GM11168 (cell line): ENCODE data around the gene TRAIP.

Experiments used
- in situ Hi-C: fragments of 300-500 bp; cut with MboI; formaldehyde crosslinking; loops from one replicate; pipeline ENCODE4 v1.12.0; 2022; ENCODE audit warnings: low sequenced_read_pairs; ENCODE audit not compliant: unreplicated experiment

TRAIP gene

GRCh38 chr3:49876567-49876966 lies 20.2 kb upstream of the TRAIP start:
- in situ Hi-C loops = no loop called here

DNA sequence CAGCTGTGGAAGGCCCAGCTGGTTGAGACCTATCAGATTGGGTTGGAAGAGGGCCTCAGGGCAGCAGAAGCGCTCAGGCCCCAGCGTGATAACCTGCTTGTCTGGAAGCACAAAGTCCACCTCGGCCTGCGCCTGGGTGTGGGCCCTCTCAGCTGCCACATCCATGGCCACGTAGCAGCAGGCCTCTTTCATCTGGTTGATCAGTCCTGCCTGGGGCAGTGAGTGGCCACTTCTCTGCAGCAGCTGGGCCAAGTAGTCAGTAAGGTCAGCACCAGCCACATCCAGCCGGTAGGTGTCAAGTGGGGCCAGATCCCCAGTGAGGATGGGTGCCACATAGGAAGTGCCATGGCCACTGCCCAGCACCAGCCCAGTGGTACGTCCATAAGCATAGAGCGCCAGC lies 17.3 kb upstream of the TRAIP start:
- in situ Hi-C loops = no loop called here

- in situ Hi-C loops = no loop called here
Measured at GRCh38 chr3:49872801-49873281, 16.5 kb upstream of the TRAIP start.

GRCh38 chr3:49871531-49872153 lies 15.3 kb upstream of the TRAIP start:
- in situ Hi-C loops = no loop called here

DNA sequence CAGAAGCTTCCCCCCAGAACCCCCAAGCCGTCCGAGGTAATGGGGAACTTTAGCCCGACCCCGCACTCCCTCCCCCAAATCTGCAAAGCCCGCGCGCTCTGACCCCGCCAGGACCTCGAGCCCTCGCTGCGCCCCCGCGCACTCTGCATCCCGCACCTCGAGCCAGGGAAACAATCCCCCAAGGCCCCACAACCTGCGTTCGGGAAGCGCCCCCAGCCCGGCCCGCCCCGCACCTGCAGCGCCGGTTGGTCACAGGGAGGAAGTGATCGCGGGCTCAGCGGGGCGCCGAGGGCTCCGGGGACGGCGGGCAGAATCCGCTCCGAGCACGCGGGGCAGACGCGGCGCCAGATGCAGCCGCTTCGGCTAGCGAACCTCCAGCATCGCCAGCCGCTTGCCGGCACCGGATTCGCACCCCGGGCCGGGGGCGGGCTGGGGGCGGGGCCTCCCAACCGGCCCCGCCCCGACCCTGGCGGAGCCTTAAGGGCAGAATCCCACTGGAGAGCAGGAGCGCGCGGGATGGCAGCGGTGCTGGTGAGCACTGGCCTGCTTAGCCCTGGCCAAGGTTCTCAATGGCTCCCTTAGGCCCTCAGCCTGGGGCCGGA lies 13.3 kb upstream of the TRAIP start, which contains the start of gene CAMKV:
TSS of gene CAMKV (minus strand) at position 382 of the 602 bp plus-strand sequence. CDS start 7,518 bp downstream, outside the sequence.
- in situ Hi-C loops = no loop called here

DNA sequence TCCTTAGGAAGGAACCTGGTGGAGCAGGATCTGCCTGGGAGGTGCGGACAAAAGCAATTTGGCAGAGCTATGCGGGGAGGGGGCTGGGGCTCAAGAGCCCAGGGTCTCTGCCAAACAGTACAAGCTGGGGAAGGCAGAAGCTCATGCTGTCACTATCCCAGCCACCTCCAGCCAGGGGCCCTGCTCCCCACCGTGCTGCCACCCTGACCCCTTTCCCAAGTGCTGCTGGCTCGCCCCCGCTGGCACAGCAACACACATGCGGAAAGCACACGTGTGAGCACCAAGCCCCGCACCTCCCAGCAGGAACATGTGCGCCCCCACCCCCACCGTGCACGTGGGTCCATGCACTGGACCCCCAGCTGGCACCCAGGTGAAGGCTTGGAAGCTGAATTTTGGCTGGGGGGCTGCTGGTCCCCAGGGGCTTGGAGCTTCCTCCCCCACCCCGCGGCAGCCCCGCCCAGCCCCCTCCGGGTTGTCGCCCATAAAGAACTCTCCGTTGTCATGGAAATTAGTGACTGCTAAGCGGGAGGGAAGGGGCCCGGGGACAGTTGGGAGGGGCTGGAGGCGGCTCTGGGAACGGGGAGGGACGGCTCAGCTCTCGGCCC lies 12.6 kb upstream of the TRAIP start:
- in situ Hi-C loops = no loop called here

DNA sequence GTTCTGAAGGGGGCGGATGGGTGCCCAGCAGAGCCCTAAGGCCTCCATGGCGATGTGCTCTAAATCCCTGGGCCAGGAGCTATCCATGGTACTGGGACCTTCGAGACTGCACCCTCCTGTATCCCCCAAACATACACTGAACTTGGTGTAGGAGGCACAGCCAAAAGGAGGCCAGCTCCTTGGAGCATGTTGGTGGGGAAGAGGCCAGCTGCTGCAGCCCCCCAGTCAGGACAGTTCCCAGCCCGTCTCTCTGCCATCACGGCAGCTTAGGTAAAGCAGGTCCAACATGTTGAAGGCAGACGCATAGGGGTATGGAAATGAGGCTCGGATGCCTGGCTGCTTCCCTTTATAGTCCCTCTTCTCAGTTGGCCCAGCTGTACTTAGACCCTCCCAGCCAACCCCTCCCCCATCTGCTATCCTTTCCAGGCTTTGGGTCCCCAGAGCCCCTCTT lies 11.5 kb upstream of the TRAIP start:
- in situ Hi-C loops = no loop called here

DNA sequence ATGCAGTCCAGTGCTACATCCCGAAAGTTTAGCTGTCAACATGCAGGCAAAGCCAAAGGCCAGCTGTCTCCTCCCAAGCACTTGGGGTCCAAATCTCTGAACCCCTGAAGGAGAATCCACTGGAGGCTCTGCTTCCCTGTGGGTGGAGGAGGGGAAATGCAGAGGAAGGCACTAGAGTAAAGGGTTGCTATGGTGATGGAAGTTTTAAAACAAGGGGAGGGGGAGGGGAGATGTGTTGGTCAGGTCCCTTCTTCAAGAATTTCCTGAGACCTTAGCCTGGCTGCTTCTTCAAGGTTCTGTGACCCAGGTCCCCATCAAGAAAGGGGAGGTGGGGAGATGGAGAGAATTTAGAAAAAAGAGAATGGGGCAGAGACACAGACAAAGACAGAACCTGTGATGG lies 11.0 kb upstream of the TRAIP start:
- in situ Hi-C loops = no loop called here

- in situ Hi-C loops = no loop called here
Measured at GRCh38 chr3:49865198-49865784, 8.9 kb upstream of the TRAIP start.

DNA sequence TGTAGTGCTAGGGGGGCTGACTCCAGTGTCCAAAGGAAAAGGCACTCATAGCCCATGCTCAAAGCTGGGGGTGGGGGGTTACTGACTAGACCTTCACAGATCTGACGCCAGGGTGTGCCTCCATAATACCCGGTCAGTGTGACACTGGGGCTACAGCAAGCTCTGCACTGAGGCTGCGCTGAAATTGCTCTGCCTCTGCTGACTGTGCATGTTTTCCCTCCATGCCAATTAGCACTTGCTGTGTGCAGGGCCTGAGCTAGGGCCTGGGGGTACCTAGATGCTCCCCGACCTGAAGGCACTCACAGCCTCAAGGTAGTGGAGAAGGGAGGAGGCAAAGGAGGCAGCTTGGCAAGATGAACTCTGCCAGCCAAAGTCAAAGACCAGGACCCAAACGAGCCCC lies 8.1 kb upstream of the TRAIP start:
- in situ Hi-C loops = no loop called here

DNA sequence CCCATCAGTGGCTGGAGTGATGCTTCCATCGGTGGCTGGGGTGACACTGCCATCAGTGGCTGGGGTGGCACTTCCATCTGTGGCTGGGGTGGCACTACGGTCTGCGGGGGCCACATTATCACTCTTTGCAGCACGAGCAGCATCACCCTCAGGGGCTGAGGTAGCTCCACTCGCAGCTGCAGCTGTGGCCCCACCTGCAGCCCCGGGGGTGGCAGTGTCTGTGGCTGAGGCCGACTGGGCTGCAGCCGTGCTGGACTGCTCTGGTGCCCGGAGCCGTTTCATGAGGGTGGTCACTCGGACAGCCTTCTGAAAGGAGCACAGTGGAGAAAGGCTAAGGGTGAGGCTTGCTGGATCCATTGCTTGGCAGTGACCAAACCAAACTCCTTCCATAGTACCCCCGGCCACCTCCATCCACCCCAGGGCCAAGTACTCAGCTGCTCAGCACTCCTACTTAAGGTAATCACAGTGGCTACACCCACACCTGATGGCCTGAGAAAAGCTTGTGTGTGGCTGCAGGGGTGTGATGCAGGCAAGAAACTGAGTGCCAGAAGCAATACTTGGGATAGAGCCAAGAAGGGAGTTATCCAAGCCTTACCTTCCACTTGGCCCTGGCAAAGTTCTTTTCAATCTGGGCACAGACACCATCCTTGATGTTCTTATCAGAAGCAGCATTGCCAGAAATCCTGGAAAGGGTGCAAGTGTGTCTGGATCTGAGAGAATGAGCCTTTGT lies 3.4 kb upstream of the TRAIP start:
- in situ Hi-C loops = no loop called here

DNA sequence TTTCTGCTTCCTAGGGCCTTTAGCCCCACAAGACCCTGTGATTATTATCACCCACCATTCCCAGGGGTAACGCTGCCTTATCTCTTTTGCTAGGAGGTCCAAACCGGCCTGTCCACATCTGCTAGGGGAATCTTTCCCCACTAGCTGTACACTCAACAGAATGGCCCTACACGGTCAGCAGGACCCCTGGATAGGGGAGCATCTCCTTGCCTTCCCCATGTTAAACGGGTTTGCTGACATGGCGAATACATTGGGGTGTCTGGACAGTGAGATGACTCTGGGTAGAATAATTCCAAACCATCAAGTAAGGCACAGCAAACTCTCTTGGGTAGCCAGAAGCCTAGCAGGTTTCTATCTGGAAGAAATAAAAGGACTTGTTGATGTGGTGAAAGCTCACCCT lies 702 bp downstream of the TRAIP start:
- in situ Hi-C loops = no loop called here

- in situ Hi-C loops = no loop called here
Measured at GRCh38 chr3:49845694-49846093, 10.7 kb downstream of the TRAIP start.

DNA sequence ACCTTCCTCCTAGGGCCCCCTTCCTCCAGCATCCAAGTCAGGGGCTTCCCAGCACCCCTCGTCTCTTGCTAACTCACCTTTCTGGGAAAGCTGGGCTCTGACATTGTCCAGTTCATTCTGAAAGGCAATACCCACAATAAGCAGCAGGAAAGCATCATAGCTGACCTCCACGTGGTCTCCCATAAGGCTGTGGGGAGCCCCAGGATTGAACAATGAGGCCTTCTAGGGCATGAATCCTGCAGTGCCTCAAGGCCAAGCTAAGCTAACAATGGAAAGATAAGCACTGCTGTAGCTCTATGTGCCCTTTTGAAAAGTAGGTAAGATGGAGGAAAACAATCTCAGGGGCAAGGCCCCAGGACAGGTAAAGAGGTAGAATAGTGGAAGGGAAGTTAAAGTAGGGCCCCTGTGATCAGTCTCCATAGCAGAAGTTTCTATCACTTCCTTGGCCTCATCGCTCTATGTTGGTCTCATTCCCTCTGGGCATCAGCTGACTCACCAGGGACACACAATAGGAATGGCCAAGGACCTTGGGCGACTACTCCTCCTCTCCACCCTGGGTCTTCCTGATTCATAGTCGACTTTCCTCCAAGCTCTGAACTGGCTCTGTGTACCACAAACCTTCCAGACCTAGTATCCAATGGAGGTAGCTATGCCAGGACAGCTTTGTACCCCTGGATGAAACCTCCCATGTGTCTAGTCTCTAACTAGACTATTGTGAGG lies 11.7 kb downstream of the TRAIP start:
- in situ Hi-C loops = no loop called here

DNA sequence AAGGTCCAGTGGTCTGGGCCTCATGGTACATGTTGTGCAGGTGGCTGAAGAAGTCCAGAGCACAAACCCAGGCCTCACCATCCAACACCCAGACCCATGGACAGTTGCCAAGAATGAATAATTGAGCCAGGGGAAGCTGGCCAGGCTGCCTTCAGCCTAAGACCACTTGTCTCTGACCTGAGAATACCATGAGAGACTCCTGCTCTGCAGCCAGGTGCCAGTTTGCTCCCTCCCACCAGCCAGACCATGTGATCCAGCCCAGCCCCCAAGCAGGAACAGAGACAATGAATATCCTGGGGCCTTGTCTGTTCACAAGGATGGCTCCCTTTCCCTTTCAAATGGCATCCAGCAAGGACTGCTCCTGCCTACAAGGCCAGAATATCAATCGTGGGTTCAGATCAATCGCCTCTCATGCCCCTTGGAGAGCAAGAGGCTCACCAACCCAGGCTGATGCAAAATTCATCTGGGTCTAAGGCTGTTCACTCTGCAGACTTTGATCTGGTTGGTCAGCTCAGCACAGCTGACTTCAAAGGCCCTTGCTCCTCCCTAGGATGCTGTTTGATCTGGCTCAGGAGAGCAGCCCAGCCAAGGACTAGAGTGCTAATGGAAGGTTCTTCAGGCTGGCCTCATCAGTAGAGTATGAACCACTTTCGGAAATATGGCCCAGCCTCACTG lies 13.4 kb downstream of the TRAIP start:
- in situ Hi-C loops = no loop called here

- in situ Hi-C loops = no loop called here
Measured at GRCh38 chr3:49841806-49842205, 14.6 kb downstream of the TRAIP start.

DNA sequence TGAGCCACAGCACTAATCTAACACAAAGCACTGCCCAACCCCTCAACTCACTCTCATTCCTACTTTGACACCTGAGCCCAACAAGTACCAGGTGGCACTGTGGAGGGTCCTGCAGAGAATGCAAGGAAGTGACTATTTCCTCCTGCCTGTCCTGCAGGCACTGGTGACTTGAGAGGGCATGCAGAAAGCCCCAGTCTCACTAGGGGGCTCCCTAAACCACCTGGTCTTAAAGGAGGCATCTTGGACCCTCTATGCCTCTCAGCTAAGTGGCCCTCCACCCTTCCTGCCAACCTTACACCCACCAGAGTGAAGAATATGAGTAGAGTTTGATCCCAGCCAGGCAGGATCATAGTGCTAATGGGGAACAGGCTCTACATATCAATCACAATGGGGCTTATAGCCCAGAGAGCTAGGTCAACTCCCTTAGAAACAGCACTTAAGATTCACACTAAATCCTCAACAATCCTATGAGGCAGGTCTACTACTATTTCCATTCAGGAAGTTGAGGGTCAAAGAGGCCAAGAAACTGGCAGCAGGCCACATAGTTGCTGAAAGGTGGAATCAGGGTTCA lies 15.2 kb downstream of the TRAIP start:
- in situ Hi-C loops = no loop called here

- in situ Hi-C loops = no loop called here
Measured at GRCh38 chr3:49840388-49840787, 16.0 kb downstream of the TRAIP start.

DNA sequence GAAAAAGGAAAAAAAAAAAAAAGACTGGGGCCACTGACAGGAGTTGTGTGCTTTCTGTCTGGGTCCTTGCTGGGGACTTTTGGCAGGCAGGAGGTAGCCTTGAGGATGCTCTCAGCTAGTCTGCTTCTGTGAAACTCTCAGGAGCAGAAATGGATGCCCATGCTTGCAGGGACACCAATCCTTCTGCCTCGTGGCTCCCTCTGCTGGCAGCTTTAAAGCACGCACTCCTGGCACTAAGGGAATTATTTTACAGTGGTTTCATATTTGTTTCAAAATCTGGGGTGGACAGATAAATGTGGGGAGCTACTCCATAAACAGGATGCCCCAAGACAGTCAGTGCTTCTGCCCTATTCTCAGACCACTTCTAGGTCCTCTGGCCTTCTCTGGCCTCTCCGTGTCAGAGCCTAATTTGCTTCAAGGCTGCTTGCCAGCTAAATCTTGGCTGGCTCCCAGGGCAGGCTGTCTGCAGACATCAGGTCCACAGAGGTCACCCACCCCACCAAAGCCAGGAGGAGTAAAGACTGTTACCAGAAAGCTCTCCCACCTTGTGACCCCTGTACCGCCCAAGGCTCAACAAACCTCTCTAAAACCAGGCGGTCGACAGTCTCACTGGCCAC lies 17.1 kb downstream of the TRAIP start:
- in situ Hi-C loops = no loop called here
